Right ventricle myocardium superior (tissue), 1 donor: ENCODE measurements around the gene DPM1. TPM values are rescaled to one million over a fixed set of nuclear protein-coding genes. Genes with fewer than 3 reads are reported as not detected.

ENCODE experiments used
- ATAC-seq: fragments of 200-7000 bp; cut with Tn5 transposase; one replicate; pipeline ENCODE4 v1.9.1; 2020; ENCODE audit warnings: mild to moderate bottlenecking; ENCODE audit not compliant: poor library complexity
- DNase-seq: peaks from one replicate; pipeline ENCODE4 v3.0.0-alpha.2; 2020
- intact Hi-C: fragments of 100-400 bp; cut with DNase I; formaldehyde crosslinking; loops from one replicate; pipeline ENCODE4 v1.11.2; 2022
- total RNA-seq: library from RNA; stranded (reverse); fragmentation: NEBNext Ultra II Directional; extraction: Animal tissue kit (Norgen Biotek cat#: 25700); gene quantifications from one replicate; pipeline ENCODE4 v1.2.1, GENCODE V29; 2021
- donor health status: DM: no; HTN: yes; CAD: no; lungs with severe emphysema.

The DPM1 gene
- total RNA-seq, 1 donor from 2014 or later, result 36.3 TPM

GRCh38 chr20:50933589-50933988 lies 24.7 kb downstream of the DPM1 start:
- DNase-seq, result no peak
- no peak for ATAC-seq
- intact Hi-C loops, result loop anchor here (5.0 kb wide), 1 partner anchor 141 kb away; no protein-coding TSS in a partner anchor

GRCh38 chr20:50932691-50933280 lies 25.5 kb downstream of the DPM1 start:
- no peak for DNase-seq
- intact Hi-C loops, result loop anchor here (5.0 kb wide), 1 partner anchor 140 kb away; no protein-coding TSS in a partner anchor
- ATAC-seq, result no peak

DNA sequence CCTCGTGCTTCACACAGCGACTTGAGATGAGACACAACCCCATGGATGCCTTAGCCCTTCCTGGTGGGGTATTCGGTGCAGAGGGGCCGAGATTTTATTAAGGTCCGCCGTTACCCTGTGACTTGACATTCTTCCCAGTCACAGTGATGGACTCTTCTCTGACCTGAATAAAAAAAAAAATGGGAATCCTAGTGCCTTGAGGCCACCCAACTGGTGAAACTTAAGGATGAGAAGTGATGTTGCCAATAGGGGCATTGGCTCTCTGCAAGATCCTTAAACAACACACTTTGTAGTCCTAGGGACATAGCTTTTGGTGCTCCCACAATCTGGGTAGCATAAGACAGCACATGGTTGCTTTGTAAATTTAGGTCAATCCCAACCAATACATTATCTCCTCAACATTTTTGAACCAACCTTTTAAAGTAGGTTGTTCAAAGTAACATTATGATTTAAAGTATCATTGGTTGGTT lies 26.3 kb downstream of the DPM1 start:
- intact Hi-C loops, result loop anchor here (5.0 kb wide), 1 partner anchor 140 kb away; no protein-coding TSS in a partner anchor
- ATAC-seq (no peak), DNase-seq (no peak)

- peak; percentile 92 for ATAC-seq
- peak; percentile 94 for DNase-seq
- intact Hi-C loops, result loop anchor here (5.0 kb wide), 1 partner anchor 139 kb away; no protein-coding TSS in a partner anchor
Measured at GRCh38 chr20:50931306-50932015, 26.9 kb downstream of the DPM1 start, which contains the start of gene ADNP. TSS of gene ADNP (minus strand) at chr20:50931437. CDS start at chr20:50903996, 27,441 bp downstream.

DNA sequence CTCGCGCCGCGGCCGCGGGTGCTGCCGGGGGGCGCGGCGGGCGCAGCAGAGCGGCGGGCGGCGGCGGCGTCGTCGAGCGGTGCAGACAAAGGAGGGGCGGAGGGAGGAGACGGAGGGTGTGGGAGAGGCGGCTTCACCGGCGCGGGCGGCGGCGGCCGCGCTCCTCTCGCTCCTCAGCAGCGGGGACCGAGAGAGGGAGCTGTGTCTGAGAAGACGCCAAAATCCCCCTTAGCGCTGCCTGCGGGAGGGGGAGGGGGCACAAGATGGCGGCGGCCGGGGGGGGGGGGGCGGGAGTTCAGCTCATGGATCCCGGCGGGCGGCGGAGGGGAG lies 27.4 kb downstream of the DPM1 start:
- DNase-seq, result no peak
- ATAC-seq, result peak; percentile 65
- intact Hi-C loops, result loop anchor here (5.0 kb wide), 1 partner anchor 139 kb away; no protein-coding TSS in a partner anchor

DNA sequence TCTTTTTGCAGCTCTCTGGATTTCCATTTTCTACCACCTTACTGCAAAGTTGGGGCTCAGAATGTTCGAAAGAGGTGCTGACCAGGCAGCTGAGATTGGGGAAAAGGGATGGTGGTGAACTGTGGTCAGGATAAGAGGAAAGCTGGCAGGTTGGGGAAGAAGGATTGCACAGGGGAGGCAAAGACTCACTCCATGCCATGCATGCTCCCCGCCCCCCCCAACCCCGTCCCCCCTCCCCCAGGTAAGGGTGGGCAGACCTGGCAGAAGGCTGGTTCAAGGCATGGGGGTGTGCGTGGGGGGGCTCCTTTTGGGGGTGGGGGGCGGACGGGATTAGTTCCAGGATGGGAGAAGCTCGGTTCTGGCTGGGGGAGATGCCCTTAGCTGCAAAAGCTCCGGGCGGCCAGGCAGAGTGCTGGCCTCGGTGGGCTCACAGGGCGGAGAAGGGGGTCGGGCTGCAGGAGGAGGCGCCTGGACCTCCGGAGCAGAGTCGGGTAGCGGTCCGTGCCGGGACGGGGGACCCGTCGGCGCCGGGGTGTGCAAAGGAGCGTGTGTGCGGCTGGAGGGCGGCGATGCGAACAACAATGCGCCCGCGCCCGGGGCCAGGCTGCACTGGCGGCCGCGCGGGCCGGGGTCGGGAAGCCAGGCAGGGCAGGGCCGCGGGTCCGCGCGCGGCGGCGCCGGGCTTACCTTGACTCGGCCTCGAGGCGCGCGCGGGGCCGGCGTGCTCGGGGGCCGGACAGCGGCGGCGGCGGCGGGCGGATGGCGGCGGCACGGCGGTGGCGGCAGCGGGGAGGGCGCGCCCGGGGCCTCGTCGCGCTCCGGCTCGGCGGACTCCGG lies 28.0 kb downstream of the DPM1 start:
- intact Hi-C loops, result loop anchor here (5.0 kb wide), 1 partner anchor 138 kb away; no protein-coding TSS in a partner anchor
- no peak for ATAC-seq
- DNase-seq, result peak; percentile 59

- DNase-seq (peak; percentile 89), ATAC-seq (peak; percentile 43)
- intact Hi-C loops, result loop anchor here (5.0 kb wide), 1 partner anchor 137 kb away; no protein-coding TSS in a partner anchor
Measured at GRCh38 chr20:50929299-50930138, 28.8 kb downstream of the DPM1 start.

DNA sequence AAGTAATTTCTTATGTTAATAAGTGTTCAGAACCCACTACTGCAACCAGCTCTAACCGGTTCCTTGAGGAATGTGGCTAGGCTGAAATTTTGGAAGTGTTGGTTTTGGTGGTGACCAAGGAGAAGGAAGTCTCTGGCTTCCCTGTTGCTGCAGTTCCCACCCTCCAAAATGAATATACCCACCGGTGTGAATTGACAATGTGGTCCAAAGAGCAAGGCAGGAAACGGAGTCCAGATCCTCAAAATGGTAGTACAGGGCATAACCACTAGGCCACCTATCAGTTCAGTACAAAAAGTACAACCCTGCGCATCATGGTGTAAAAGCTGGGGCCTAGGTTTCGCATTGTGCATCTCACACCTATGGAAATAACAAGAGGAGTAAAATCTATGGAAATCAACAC lies 29.9 kb downstream of the DPM1 start:
- intact Hi-C loops, result no loop called here
- no peak for ATAC-seq
- no peak for DNase-seq

- no peak for ATAC-seq
- intact Hi-C loops, result no loop called here
- DNase-seq, result no peak
Measured at GRCh38 chr20:50926530-50926929, 31.8 kb downstream of the DPM1 start.

DNA sequence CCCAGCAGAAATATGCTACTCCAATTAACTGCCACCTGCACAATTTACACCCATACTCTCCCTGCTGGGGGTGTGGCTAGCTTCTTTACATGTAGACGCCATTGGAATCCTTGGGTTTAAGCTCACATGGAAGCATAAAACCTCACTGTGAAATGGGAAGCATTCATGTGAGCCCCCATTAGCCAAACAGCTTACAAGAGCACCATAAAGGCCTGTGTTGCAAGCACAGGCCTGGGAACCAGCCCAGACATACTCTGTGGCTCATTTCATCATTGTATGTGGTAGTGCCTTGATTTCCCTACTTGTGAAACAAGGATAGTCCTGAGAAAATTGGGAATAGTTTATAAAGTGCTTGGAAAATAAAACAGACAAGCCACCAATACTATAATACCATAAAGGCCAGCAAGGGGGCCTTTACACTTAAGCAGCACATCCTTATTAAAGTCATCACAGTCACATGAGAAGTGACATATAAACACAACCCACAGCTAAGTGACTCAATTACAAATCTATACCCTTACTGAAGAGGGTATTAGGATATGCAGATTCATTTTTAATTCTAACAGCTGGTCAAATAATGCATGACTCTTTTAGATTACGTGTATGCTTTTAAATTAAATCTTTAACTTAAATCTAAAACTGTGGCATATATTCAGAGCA lies 33.9 kb downstream of the DPM1 start:
- DNase-seq (no peak), ATAC-seq (no peak)
- intact Hi-C loops, result no loop called here

GRCh38 chr20:50921803-50922501 lies 36.4 kb downstream of the DPM1 start:
- intact Hi-C loops, result no loop called here
- DNase-seq (no peak), ATAC-seq (no peak)

- DNase-seq (no peak), ATAC-seq (no peak)
- intact Hi-C loops, result no loop called here
Measured at GRCh38 chr20:50920997-50921396, 37.3 kb downstream of the DPM1 start.

GRCh38 chr20:50919567-50919966 lies 38.8 kb downstream of the DPM1 start:
- ATAC-seq, result no peak
- intact Hi-C loops, result no loop called here
- DNase-seq, result no peak

DNA sequence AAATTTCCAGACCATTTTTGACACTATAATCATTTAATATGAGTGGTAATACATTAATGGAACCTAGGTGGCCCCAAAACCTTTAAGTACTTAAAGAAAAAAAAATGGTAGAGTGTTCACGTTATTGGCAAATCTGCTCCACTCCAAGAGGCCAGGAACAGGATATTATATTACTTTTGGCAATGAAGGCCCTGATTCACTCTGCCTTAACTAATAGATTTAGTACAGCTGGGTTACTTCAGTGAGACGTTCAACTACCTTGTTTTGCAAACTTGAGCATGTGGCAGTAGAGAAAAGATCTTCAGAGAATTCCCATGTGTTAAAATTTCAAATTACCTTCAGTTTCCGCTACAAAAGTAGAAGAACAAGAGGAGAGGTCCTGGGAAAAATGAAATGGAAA lies 39.9 kb downstream of the DPM1 start:
- ATAC-seq (no peak), DNase-seq (no peak)
- intact Hi-C loops, result no loop called here

GRCh38 chr20:50916934-50917333 lies 41.4 kb downstream of the DPM1 start:
- intact Hi-C loops, result no loop called here
- DNase-seq (no peak), ATAC-seq (no peak)

DNA sequence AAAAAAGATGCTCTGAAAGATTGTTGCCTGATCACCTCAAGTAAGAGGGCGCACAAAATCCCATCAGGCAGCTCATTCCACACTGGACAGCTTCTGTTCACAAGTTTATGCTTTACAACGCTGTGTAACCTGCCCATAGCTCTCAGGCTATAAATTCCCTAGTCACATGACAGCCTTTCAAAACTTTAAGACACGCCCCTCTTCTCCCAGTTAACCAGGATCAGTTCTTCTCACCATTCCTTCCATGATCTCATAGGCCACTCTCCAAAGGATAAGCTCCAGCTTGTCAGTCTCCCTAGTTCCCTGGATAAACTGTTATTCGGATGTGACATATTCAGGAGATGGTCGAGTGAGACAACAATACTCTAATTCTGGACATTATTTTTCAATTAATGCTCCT lies 42.1 kb downstream of the DPM1 start:
- peak; percentile 73 for ATAC-seq
- intact Hi-C loops, result no loop called here

GRCh38 chr20:50915424-50915823 lies 42.9 kb downstream of the DPM1 start:
- DNase-seq (no peak), ATAC-seq (peak; percentile 21)
- intact Hi-C loops, result no loop called here

More for the DNA sequence above, 42.1 kb downstream of the DPM1 start:
- DNase-seq, result no peak
